ENCODE data around the gene IDE. TPM values are rescaled to one million over a fixed set of nuclear protein-coding genes. Genes with fewer than 3 reads are reported as not detected.
A peak's percentile ranks its signal among the peaks of the same experiment; 100 is the strongest.

IDE gene
- total and polyA plus RNA-seq, 10 of the 15 experiments (the other 5 are each of a cell fraction or from before 2014, with no cell fraction given): 11.6 to 54.5 (median 33.6) TPM

DNA sequence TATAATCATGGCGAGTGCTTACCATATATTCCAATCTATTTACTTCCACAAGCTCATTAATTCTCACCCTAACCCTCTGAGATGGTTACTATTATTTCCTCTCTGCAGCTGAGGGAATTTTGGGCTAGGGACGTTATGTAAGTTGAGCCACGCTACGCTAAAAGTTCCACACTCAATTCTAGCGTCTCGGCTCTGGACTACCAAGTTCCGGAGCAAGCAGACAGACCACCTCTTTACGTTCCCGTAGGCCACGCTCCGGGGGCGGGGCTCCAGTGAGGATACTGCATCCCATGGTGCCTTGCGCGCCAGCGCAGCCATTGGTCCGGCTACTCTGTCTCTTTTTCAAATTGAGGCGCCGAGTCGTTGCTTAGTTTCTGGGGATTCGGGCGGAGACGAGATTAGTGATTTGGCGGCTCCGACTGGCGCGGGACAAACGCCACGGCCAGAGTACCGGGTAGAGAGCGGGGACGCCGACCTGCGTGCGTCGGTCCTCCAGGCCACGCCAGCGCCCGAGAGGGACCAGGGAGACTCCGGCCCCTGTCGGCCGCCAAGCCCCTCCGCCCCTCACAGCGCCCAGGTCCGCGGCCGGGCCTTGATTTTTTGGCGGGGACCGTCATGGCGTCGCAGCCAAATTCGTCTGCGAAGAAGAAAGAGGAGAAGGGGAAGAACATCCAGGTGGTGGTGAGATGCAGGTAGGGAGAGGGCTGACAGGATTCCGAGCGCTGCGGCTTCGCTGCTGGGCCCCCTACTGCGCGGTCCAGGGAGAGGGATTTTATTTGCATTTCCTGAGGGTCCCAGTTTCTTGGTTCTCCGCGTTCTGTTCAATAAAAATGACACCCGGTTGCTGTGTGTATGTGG lies 19.1 kb upstream of the IDE start, which contains the start of gene KIF11:
Gene KIF11, plus strand, starts transcription at position 370 of the 858 bp plus-strand sequence. Its CDS starts 246 bp downstream, at position 616.
- ChIA-PET SMC1A (ENCODE audit: uncharacterized antibody, unreplicated experiment) (interaction anchor here (0.6 to 1.3 kb wide), 2 partner anchors 21 to 149 kb away, joined by 3 to 4 read pairs; no protein-coding TSS in a partner anchor), CTCF (interaction anchor here (1.0 to 1.7 kb wide), 2 partner anchors 19 to 288 kb away, joined by 4 read pairs; partner anchors contain the start of gene IDE), POLR2A (interaction anchor here (0.5 to 1.3 kb wide), 2 partner anchors 20 to 56 kb away, joined by 3 to 4 read pairs; no protein-coding TSS in a partner anchor), RAD21 (ENCODE audit: unreplicated experiment) (interaction anchor here (1.0 to 1.2 kb wide), 2 partner anchors 19 to 22 kb away, joined by 3 to 5 read pairs; partner anchors contain the start of gene IDE)
- Histone ChIP-seq H3K36me3 (ENCODE audit: control insufficient read depth in 2 of 2, insufficient read depth in 2 of 2, low read length in 1 of 2) (no peaks in the 10 kb centered on the region), H3K9ac (ENCODE audit: control insufficient read depth, insufficient read depth, low read length) (peak within 1 kb of the TSS; percentile 96), H3K4me1 (ENCODE audit: control insufficient read depth, insufficient read depth, low read length) (peaks cover 7% of the 10 kb centered on the region), H4K20me1 (ENCODE audit: control insufficient read depth, insufficient read depth) (no peaks in the 10 kb centered on the region), H2AFZ (ENCODE audit: control insufficient read depth, low read depth, low read length) (peak within 1 kb of the TSS; percentile 96), H3K9me3 (replicated peaks; ENCODE audit: control insufficient read depth, insufficient read depth, low read length) (no peaks in the 10 kb centered on the region), H3K27me3 (replicated peaks in 1 of 2; ENCODE audit: control insufficient read depth in 2 of 2, insufficient read depth in 2 of 2, low read length in 1 of 2) (no peaks in the 10 kb centered on the region), H3K79me2 (ENCODE audit: control insufficient read depth, insufficient read depth, low read length) (peaks cover 51% of the 10 kb centered on the region), H3K4me3 (peak within 1 kb of the TSS; percentile 88), H3K27ac (ENCODE audit: control insufficient read depth, insufficient read depth) (peak within 1 kb of the TSS; percentile 95), H3K4me2 (ENCODE audit: control insufficient read depth, insufficient read depth) (peak within 1 kb of the TSS; percentile 88)
- FAIRE-seq (no peak), DNase-seq (ENCODE audit: low read depth, low spot score) (peak; percentile 88), ATAC-seq (peak; percentile 81)
- TSS peak; percentile 58 for BruUV-seq (replicated peaks)
- 1% methylated on average over 60 of the region's 61 CpGs for WGBS (ENCODE audit: insufficient coverage, insufficient replicate concordance, low lambda C conversion rate, missing lambda C conversion rate)
- intact Hi-C loops (cut with micrococcal nuclease; ENCODE audit: unreplicated experiment): loop anchor here (5.0 to 10.0 kb wide), 2 partner anchors 252 to 301 kb away; partner anchors contain the start of genes CPEB3, EXOC6 and MARCHF5
- in situ Hi-C loops (cut with MboI): no loop called here
- TF ChIP-seq PAX8 (IDR thresholded peaks at IDR 0.05) (no peak), CBX5 (IDR thresholded peaks at IDR 0.05; ENCODE audit: low read depth) (0 out of 2 replicates have a peak, but pooled peaks have one; percentile 81), ATF2 (IDR thresholded peaks at IDR 0.05; ENCODE audit: low read length) (no peak), ZBED1 (IDR thresholded peaks at IDR 0.05; ENCODE audit: borderline replicate concordance) (no peak), NBN (IDR thresholded peaks at IDR 0.05) (peak; percentile 76; the same call in 1 of the 2 replicates), CEBPZ (IDR thresholded peaks at IDR 0.05; ENCODE audit: low read depth, low read length) (no peak), SMARCA5 (IDR thresholded peaks at IDR 0.05) (no peak), CHD4 (IDR thresholded peaks at IDR 0.05) (no peak), YY1 (IDR thresholded peaks at IDR 0.05; ENCODE audit: low read depth, low read length) (peak; percentile 88), ZBTB11 (CRISPR knock-in tag; IDR thresholded peaks at IDR 0.05) (no peak), NR2F1 (conservative IDR thresholded peaks at IDR 0.05) (no peak), SIX5 (IDR thresholded peaks at IDR 0.05; ENCODE audit: low read depth, low read length, severe bottlenecking) (no peak), MEF2A (IDR thresholded peaks at IDR 0.05; ENCODE audit: insufficient read depth, low read depth, low read length) (no peak)
- TF ChIP-seq, protein P1, sequence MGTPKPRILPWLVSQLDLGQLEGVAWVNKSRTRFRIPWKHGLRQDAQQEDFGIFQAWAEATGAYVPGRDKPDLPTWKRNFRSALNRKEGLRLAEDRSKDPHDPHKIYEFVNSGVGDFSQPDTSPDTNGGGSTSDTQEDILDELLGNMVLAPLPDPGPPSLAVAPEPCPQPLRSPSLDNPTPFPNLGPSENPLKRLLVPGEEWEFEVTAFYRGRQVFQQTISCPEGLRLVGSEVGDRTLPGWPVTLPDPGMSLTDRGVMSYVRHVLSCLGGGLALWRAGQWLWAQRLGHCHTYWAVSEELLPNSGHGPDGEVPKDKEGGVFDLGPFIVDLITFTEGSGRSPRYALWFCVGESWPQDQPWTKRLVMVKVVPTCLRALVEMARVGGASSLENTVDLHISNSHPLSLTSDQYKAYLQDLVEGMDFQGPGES (IDR thresholded peaks at IDR 0.05): peak; percentile 5; the same call in 1 of the 2 replicates

Measured in GM12878 (cell line).